ENCODE measurements around the gene GPR162.
"Not testable (repeated sequence)": the region's sequence is repeated elsewhere in the genome, so short reads cannot be mapped to it uniquely, and the experiment has no call there.

Gene GPR162

DNA sequence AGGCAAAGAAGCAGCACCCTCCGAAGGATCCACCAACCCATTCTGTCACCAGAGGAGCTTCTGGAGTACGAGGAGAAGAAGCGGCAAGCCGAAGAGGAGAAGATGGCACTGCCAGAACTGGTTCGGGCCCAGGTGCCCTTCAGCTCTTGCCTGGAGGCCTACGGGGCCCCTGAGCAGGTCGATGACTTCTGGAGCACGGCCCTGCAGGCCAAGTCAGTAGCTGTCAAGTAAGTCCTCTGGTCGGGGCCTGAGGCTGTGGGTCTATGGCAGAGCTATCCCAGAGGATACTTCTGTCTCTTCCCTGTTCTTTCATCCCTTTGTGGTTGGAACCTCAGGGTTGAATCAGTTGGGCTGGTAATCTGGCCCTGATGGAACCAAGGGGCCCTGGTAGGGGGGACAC, 39.8 kb downstream of the GPR162 start:
- peaks cover 17% of the 10 kb centered on the region for H3K36me3 ChIP-seq (replicated peaks; ENCODE audit: insufficient read depth, low read length)
- H3K79me2 ChIP-seq (ENCODE audit: low read length) = 0 out of 2 replicates have a peak, but pooled peaks cover under 1% of the 10 kb centered on the region

DNA sequence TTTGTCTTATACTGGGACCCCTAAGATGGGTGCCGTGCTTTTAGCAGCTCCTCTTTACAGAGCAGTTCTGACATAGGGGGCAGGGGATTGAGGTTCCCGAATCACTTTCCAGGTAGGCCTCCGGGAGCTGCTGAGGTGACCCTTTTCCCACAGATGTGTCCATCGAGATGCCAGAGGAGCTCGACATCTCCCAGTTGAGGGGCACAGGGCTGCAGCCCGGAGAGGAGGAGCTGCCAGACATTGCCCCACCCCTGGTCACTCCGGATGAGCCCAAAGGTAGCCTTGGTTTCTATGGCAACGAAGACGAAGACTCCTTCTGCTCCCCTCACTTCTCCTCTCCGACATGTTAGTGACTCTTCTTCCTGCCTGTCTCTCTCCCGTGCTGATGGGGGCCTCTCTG, 41.4 kb downstream of the GPR162 start:
- Histone ChIP-seq H3K4me1 (ENCODE audit: low read length) (peaks cover 5% of the 10 kb centered on the region; the same call in 1 of the 2 replicates), H3K27ac (ENCODE audit: low read length) (no peak overlapping the region), H3K4me2 (ENCODE audit: low read depth, low read length) (no peak overlapping the region), H3K9ac (ENCODE audit: low read length) (no peak overlapping the region), H3K9me3 (replicated peaks; ENCODE audit: insufficient read depth, low read length) (no peaks in the 10 kb centered on the region), H3K36me3 (replicated peaks; ENCODE audit: insufficient read depth, low read length) (peaks cover 8% of the 10 kb centered on the region), H3K4me3 (ENCODE audit: low read length) (no peak overlapping the region), H3K79me2 (ENCODE audit: low read length) (peaks cover 7% of the 10 kb centered on the region), H2AFZ (ENCODE audit: low read length) (no peak overlapping the region), H3K27me3 (replicated peaks; ENCODE audit: insufficient read depth, low read length) (no peaks in the 10 kb centered on the region), H3K9me2 (replicated peaks; ENCODE audit: insufficient read depth, low read length) (no peaks in the 10 kb centered on the region), H3F3A (ENCODE audit: insufficient read depth, low read length) (peaks cover 3% of the 10 kb centered on the region), H4K20me1 (ENCODE audit: insufficient read depth, low read length) (peaks cover 1% of the 10 kb centered on the region)
- no peak for DNase-seq
- TF ChIP-seq EZH2 (optimal IDR thresholded peaks at IDR 0.05; ENCODE audit: low read depth, low read length) = no peak
- TF ChIP-seq EZH2phosphoT487 (IDR thresholded peaks at IDR 0.05; ENCODE audit: low read length) = no peak
- TF ChIP-seq, protein P1, sequence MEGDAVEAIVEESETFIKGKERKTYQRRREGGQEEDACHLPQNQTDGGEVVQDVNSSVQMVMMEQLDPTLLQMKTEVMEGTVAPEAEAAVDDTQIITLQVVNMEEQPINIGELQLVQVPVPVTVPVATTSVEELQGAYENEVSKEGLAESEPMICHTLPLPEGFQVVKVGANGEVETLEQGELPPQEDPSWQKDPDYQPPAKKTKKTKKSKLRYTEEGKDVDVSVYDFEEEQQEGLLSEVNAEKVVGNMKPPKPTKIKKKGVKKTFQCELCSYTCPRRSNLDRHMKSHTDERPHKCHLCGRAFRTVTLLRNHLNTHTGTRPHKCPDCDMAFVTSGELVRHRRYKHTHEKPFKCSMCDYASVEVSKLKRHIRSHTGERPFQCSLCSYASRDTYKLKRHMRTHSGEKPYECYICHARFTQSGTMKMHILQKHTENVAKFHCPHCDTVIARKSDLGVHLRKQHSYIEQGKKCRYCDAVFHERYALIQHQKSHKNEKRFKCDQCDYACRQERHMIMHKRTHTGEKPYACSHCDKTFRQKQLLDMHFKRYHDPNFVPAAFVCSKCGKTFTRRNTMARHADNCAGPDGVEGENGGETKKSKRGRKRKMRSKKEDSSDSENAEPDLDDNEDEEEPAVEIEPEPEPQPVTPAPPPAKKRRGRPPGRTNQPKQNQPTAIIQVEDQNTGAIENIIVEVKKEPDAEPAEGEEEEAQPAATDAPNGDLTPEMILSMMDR (IDR thresholded peaks at IDR 0.05; ENCODE audit: low read length) = no peak

More for the DNA sequence above, 39.8 kb downstream of the GPR162 start:
- no peak overlapping the region for H3K4me3 ChIP-seq (ENCODE audit: low read length)
- DNase-seq = no peak
- H3K27me3 ChIP-seq (replicated peaks; ENCODE audit: insufficient read depth, low read length) = no peaks in the 10 kb centered on the region
- H3K9me3 ChIP-seq (replicated peaks; ENCODE audit: insufficient read depth, low read length) = no peaks in the 10 kb centered on the region
- H2AFZ ChIP-seq (ENCODE audit: low read length) = no peak overlapping the region
- no peak overlapping the region for H3K4me2 ChIP-seq (ENCODE audit: low read depth, low read length)
- H3K27ac ChIP-seq (ENCODE audit: low read length) = no peak overlapping the region
- no peak overlapping the region for H3K9ac ChIP-seq (ENCODE audit: low read length)
- TF ChIP-seq, protein P1 (IDR thresholded peaks at IDR 0.05; ENCODE audit: low read length) = no peak
- TF ChIP-seq EZH2 (optimal IDR thresholded peaks at IDR 0.05; ENCODE audit: low read depth, low read length) (no peak), EZH2phosphoT487 (IDR thresholded peaks at IDR 0.05; ENCODE audit: low read length) (no peak)
- H4K20me1 ChIP-seq (ENCODE audit: insufficient read depth, low read length) = no peaks in the 10 kb centered on the region
- H3K9me2 ChIP-seq (replicated peaks; ENCODE audit: insufficient read depth, low read length) = no peaks in the 10 kb centered on the region
- H3K4me1 ChIP-seq (ENCODE audit: low read length) = no peaks in the 10 kb centered on the region
- no peaks in the 10 kb centered on the region for H3F3A ChIP-seq (ENCODE audit: insufficient read depth, low read length)

DNA sequence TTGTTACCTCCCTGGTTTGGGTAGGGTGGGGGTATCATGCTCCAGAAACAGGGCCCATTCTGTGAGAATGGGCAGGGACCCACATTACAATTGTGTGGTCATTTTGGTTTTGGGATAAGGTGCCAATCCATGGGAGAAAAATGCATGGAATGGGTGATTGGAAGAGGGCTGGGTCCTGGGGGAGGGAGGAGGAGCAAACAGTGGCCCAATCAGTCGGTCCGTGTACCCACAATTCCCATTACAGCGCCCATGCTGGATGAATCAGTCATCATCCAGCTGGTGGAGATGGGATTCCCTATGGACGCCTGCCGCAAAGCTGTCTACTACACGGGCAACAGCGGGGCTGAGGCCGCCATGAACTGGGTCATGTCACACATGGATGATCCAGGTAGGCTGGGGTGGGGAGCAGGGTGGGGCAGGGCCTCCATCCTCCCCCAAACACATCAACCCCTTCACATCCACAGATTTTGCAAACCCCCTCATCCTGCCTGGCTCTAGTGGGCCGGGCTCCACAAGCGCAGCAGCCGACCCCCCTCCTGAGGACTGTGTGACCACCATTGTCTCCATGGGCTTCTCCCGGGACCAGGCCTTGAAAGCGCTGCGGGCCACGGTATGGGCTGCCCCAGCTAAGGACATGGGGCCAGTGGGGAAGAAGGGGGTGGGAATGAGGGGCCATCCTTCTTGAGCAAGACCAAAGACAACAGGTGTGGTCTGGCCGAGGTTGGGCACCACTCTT, 42.1 kb downstream of the GPR162 start:
- no peak overlapping the region for H3K4me3 ChIP-seq (ENCODE audit: low read length)
- H3K9me2 ChIP-seq (replicated peaks; ENCODE audit: insufficient read depth, low read length) = no peaks in the 10 kb centered on the region
- H3F3A ChIP-seq (ENCODE audit: insufficient read depth, low read length) = peaks cover 10% of the 10 kb centered on the region
- H4K20me1 ChIP-seq (ENCODE audit: insufficient read depth, low read length) = peaks cover 7% of the 10 kb centered on the region
- peaks cover 14% of the 10 kb centered on the region for H3K79me2 ChIP-seq (ENCODE audit: low read length)
- H3K27ac ChIP-seq (ENCODE audit: low read length) = no peak overlapping the region
- no peak overlapping the region for H3K4me2 ChIP-seq (ENCODE audit: low read depth, low read length)
- H3K27me3 ChIP-seq (replicated peaks; ENCODE audit: insufficient read depth, low read length) = no peaks in the 10 kb centered on the region
- peaks cover 6% of the 10 kb centered on the region for H3K4me1 ChIP-seq (ENCODE audit: low read length)
- H3K9me3 ChIP-seq (replicated peaks; ENCODE audit: insufficient read depth, low read length) = no peaks in the 10 kb centered on the region
- no peak for DNase-seq
- no peak overlapping the region for H2AFZ ChIP-seq (ENCODE audit: low read length)
- no peak for TF ChIP-seq EZH2phosphoT487 (IDR thresholded peaks at IDR 0.05; ENCODE audit: low read length)
- no peak for TF ChIP-seq EZH2 (optimal IDR thresholded peaks at IDR 0.05; ENCODE audit: low read depth, low read length)
- TF ChIP-seq, protein P1 (IDR thresholded peaks at IDR 0.05; ENCODE audit: low read length) = no peak
- H3K9ac ChIP-seq (ENCODE audit: low read length) = no peak overlapping the region
- H3K36me3 ChIP-seq (replicated peaks; ENCODE audit: insufficient read depth, low read length) = peaks cover 5% of the 10 kb centered on the region; the same call in 1 of the 2 replicates

DNA sequence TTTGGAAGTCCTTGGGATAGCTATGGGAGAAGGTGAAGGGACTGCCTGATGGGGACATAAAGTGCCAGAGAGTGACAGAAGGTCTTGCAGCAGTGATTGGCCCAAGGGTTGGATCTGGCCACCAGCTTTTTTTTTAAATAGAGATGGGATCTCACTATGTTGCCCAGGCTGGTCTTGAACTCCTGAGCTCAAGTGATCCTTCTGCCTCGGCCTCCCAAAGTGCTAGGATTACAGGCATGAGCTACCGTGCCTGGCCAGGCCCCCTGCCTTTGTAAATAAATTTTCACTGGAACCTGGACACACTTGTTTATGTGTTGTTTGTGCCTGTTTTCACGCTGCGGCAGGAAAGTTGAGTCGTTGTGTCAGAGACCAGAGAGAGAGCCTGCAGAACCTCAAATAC, 43.7 kb downstream of the GPR162 start:
- H3K9ac ChIP-seq (ENCODE audit: low read length); H3K4me2 ChIP-seq (ENCODE audit: low read depth, low read length); H2AFZ ChIP-seq (ENCODE audit: low read length); H3K36me3 ChIP-seq (replicated peaks; ENCODE audit: insufficient read depth, low read length); H3K4me3 ChIP-seq (ENCODE audit: low read length); H3K27me3 ChIP-seq (replicated peaks; ENCODE audit: insufficient read depth, low read length); DNase-seq; H3K9me2 ChIP-seq (replicated peaks; ENCODE audit: insufficient read depth, low read length); H3K27ac ChIP-seq (ENCODE audit: low read length); H3K9me3 ChIP-seq (replicated peaks; ENCODE audit: insufficient read depth, low read length): not testable (repeated sequence)
- H3K79me2 ChIP-seq (ENCODE audit: low read length) = peaks cover 29% of the 10 kb centered on the region
- H3K4me1 ChIP-seq (ENCODE audit: low read length) = peaks cover 19% of the 10 kb centered on the region
- H4K20me1 ChIP-seq (ENCODE audit: insufficient read depth, low read length) = peaks cover 19% of the 10 kb centered on the region
- H3F3A ChIP-seq (ENCODE audit: insufficient read depth, low read length) = peaks cover 25% of the 10 kb centered on the region

All from MM.1S (cell line).